SK-N-SH (cell line): ENCODE measurements around the gene ADCY4.

Source experiments
- CTCF ChIP-seq: fragments of 200-600 bp; sonication (generic); IDR thresholded peaks from 2 replicates; pipeline ENCODE4 v1.6.1; 2017; ENCODE audit warnings: antibody characterized with exemption, mild to moderate bottlenecking, moderate library complexity
- ELF1 ChIP-seq: IDR thresholded peaks from 2 replicates; pipeline ENCODE4 v1.4.0; 2012
- FOXM1 ChIP-seq: IDR thresholded peaks from 2 replicates; pipeline ENCODE4 v1.4.0; 2012; ENCODE audit warnings: low read depth, mild to moderate bottlenecking
- TEAD4 ChIP-seq: IDR thresholded peaks from 2 replicates; pipeline ENCODE4 v1.4.0; 2012; ENCODE audit warnings: mild to moderate bottlenecking, borderline replicate concordance; ENCODE audit not compliant: insufficient read depth
- TF ChIP-seq, protein P1 (sequence below): fragments of 150-350 bp; IDR thresholded peaks from 2 replicates; pipeline ENCODE4 v1.6.1; 2017; ENCODE audit warnings: antibody characterized with exemption, low read length, low read depth, borderline replicate concordance

- no peak for TF ChIP-seq CTCF
- TF ChIP-seq FOXM1, result no peak
- TF ChIP-seq ELF1, result no peak
- TF ChIP-seq, protein P1, sequence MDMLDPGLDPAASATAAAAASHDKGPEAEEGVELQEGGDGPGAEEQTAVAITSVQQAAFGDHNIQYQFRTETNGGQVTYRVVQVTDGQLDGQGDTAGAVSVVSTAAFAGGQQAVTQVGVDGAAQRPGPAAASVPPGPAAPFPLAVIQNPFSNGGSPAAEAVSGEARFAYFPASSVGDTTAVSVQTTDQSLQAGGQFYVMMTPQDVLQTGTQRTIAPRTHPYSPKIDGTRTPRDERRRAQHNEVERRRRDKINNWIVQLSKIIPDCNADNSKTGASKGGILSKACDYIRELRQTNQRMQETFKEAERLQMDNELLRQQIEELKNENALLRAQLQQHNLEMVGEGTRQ, result no peak
- TF ChIP-seq TEAD4, result no peak
Observed at GRCh38 chr14:24286996-24287395, 47.9 kb downstream of the ADCY4 start.
